Neural cell (in vitro differentiated cells): Measurements from ENCODE around the gene POU6F2.

Source experiments
- EP300 ChIP-seq: fragments of 450-650 bp; conservative IDR thresholded peaks from 2 replicates; pipeline ENCODE4 v1.6.1; 2014; ENCODE audit warnings: antibody characterized with exemption, mild to moderate bottlenecking, moderate library complexity; ENCODE audit not compliant: poor library complexity, severe bottlenecking
- POLR2AphosphoS5 ChIP-seq: IDR thresholded peaks from 2 replicates; pipeline ENCODE4 v1.6.1; 2012
- RAD21 ChIP-seq: fragments of 450-650 bp; conservative IDR thresholded peaks from 2 replicates; pipeline ENCODE4 v1.6.1; 2014; ENCODE audit warnings: antibody characterized with exemption, mild to moderate bottlenecking, moderate library complexity
- TAF1 ChIP-seq: IDR thresholded peaks from 2 replicates; pipeline ENCODE4 v1.6.1; 2012; ENCODE audit warnings: low read depth
- TF ChIP-seq, protein P1 (sequence below): fragments of 450-650 bp; IDR thresholded peaks from 2 replicates; pipeline ENCODE4 v1.5.1; 2014; ENCODE audit warnings: antibody characterized with exemption, mild to moderate bottlenecking, moderate library complexity; ENCODE audit not compliant: poor library complexity, severe bottlenecking

DNA sequence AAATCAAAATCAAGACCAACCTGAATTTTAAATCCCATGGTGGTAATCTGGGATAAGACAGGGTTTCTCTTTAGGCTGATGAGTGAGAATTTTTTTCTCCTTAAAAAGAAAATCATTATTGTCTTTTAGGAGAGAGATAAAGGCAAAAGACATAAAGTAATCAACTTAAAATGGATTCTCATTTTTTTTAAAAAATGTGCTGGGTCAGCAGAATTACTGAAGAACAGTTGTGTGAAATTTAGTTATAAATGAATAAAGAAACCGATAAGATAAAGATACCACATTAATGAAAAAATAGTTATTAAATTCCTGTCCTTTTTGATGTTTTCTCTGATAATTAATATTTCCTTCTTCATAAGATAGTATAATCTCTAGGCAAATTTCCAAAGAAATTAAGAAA is 427.2 kb downstream of the POU6F2 start:
- TF ChIP-seq EP300 (no peak), POLR2AphosphoS5 (no peak), RAD21 (no peak), TAF1 (no peak)
- TF ChIP-seq, protein P1, sequence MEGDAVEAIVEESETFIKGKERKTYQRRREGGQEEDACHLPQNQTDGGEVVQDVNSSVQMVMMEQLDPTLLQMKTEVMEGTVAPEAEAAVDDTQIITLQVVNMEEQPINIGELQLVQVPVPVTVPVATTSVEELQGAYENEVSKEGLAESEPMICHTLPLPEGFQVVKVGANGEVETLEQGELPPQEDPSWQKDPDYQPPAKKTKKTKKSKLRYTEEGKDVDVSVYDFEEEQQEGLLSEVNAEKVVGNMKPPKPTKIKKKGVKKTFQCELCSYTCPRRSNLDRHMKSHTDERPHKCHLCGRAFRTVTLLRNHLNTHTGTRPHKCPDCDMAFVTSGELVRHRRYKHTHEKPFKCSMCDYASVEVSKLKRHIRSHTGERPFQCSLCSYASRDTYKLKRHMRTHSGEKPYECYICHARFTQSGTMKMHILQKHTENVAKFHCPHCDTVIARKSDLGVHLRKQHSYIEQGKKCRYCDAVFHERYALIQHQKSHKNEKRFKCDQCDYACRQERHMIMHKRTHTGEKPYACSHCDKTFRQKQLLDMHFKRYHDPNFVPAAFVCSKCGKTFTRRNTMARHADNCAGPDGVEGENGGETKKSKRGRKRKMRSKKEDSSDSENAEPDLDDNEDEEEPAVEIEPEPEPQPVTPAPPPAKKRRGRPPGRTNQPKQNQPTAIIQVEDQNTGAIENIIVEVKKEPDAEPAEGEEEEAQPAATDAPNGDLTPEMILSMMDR, result no peak
